NCI-H1694 treated with DMSO at 0.1 percent for 48 hours (cell line): ENCODE data around the gene CINP.

Experiments
- DNase-seq: peaks from one replicate; lab custom pipeline; 2025; lab: John Stamatoyannopoulos, UW

CINP gene

GRCh38 chr14:102362545-102363181 lies at the start of gene CINP, which contains the start of gene TECPR2:
CINP (minus strand) TSS chr14:102362890; CDS start chr14:102362851, 39 bp downstream.
TECPR2 (plus strand) TSS chr14:102362941; CDS start chr14:102376722, 13,781 bp downstream.
- DNase-seq = peak; percentile 97

GRCh38 chr14:102408724-102409123 lies 46.0 kb upstream of the CINP start:
- no peak for DNase-seq

- no peak for DNase-seq
Observed at GRCh38 chr14:102407258-102407657, 44.6 kb upstream of the CINP start.

GRCh38 chr14:102403028-102403427 lies 40.3 kb upstream of the CINP start:
- no peak for DNase-seq

GRCh38 chr14:102396521-102396920 lies 33.8 kb upstream of the CINP start:
- DNase-seq = no peak

GRCh38 chr14:102394717-102395375 lies 32.2 kb upstream of the CINP start:
- no peak for DNase-seq

- DNase-seq = peak; percentile 83
Observed at GRCh38 chr14:102392506-102392905, 29.8 kb upstream of the CINP start.

GRCh38 chr14:102390064-102390855 lies 27.6 kb upstream of the CINP start:
- no peak for DNase-seq

- no peak for DNase-seq
Observed at GRCh38 chr14:102389246-102389645, 26.6 kb upstream of the CINP start.

- DNase-seq = no peak
Observed at GRCh38 chr14:102387086-102387485, 24.4 kb upstream of the CINP start.

- DNase-seq = no peak
Observed at GRCh38 chr14:102378830-102379229, 16.1 kb upstream of the CINP start.

- no peak for DNase-seq
Observed at GRCh38 chr14:102377696-102378095, 15.0 kb upstream of the CINP start.

- no peak for DNase-seq
Observed at GRCh38 chr14:102375119-102375518, 12.4 kb upstream of the CINP start.

- DNase-seq = no peak
Observed at GRCh38 chr14:102374264-102374663, 11.6 kb upstream of the CINP start.

- DNase-seq = no peak
Observed at GRCh38 chr14:102373110-102373509, 10.4 kb upstream of the CINP start.

- no peak for DNase-seq
Observed at GRCh38 chr14:102371361-102371760, 8.7 kb upstream of the CINP start.

GRCh38 chr14:102370305-102370809 lies 7.7 kb upstream of the CINP start:
- DNase-seq = no peak

- DNase-seq = no peak
Observed at GRCh38 chr14:102363182-102363943, 673 bp upstream of the CINP start.

- DNase-seq = no peak
Observed at GRCh38 chr14:102362084-102362483, 606 bp downstream of the CINP start.

GRCh38 chr14:102360388-102360787 lies 2.3 kb downstream of the CINP start:
- no peak for DNase-seq

GRCh38 chr14:102359341-102359740 lies 3.3 kb downstream of the CINP start:
- no peak for DNase-seq

GRCh38 chr14:102356280-102356679 lies 6.4 kb downstream of the CINP start:
- no peak for DNase-seq
